MM.1S (cell line): Measurements from ENCODE around the gene FOXB1.

ENCODE experiments used
- DNase-seq: peaks from one replicate; pipeline ENCODE4 v3.0.0-alpha.2; 2015
- H2AFZ ChIP-seq: fragments of 300-600 bp; sonication (generic); 2 replicates; pipeline ENCODE4 v1.6.0; 2016; ENCODE audit warnings: antibody characterized with exemption, low read length
- H3F3A ChIP-seq: fragments of 300-600 bp; sonication (generic); 2 replicates; pipeline ENCODE4 v1.6.1; 2016; ENCODE audit warnings: mild to moderate bottlenecking, antibody characterized with exemption, low read length, moderate library complexity, mixed read lengths; ENCODE audit not compliant: insufficient read depth
- H3K27ac ChIP-seq: fragments of 300-600 bp; sonication (generic); 2 replicates; pipeline ENCODE4 v1.5.1; 2016; ENCODE audit warnings: mild to moderate bottlenecking, low read length
- H3K27me3 ChIP-seq: fragments of 300-600 bp; sonication (generic); replicated peaks from 2 replicates; pipeline ENCODE4 v1.6.0; 2016; ENCODE audit warnings: low read length; ENCODE audit not compliant: insufficient read depth
- H3K36me3 ChIP-seq: fragments of 300-600 bp; sonication (generic); replicated peaks from 2 replicates; pipeline ENCODE4 v1.6.1; 2016; ENCODE audit warnings: mild to moderate bottlenecking, low read length, mixed read lengths; ENCODE audit not compliant: insufficient read depth
- H3K4me1 ChIP-seq: fragments of 300-600 bp; sonication (generic); 2 replicates; pipeline ENCODE4 v1.6.1; 2016; ENCODE audit warnings: low read length, mixed read lengths
- H3K4me2 ChIP-seq: fragments of 300-600 bp; sonication (generic); 2 replicates; pipeline ENCODE4 v1.6.0; 2016; ENCODE audit warnings: low read depth, low read length
- H3K4me3 ChIP-seq: fragments of 300-600 bp; sonication (generic); 2 replicates; pipeline ENCODE4 v1.5.1; 2016; ENCODE audit warnings: low read length, mixed read lengths
- H3K79me2 ChIP-seq: fragments of 300-600 bp; sonication (generic); 2 replicates; pipeline ENCODE4 v1.6.1; 2016; ENCODE audit warnings: mixed run types, low read length, mixed read lengths
- H3K9ac ChIP-seq: fragments of 300-600 bp; sonication (generic); 2 replicates; pipeline ENCODE4 v1.6.1; 2016; ENCODE audit warnings: low read length, mixed read lengths
- H3K9me2 ChIP-seq: fragments of 300-600 bp; sonication (generic); replicated peaks from 2 replicates; pipeline ENCODE4 v1.6.1; 2016; ENCODE audit warnings: mild to moderate bottlenecking, low read length, mixed read lengths; ENCODE audit not compliant: insufficient read depth
- H3K9me3 ChIP-seq: fragments of 300-600 bp; sonication (generic); replicated peaks from 2 replicates; pipeline ENCODE4 v1.6.1; 2016; ENCODE audit warnings: mild to moderate bottlenecking, low read length, mixed read lengths; ENCODE audit not compliant: insufficient read depth
- H4K20me1 ChIP-seq: fragments of 300-600 bp; sonication (generic); 2 replicates; pipeline ENCODE4 v1.6.1; 2016; ENCODE audit warnings: mild to moderate bottlenecking, low read length, moderate library complexity, mixed read lengths; ENCODE audit not compliant: insufficient read depth
- CTCF ChIP-seq: fragments of 300-600 bp; sonication (generic); IDR thresholded peaks from 2 replicates; pipeline ENCODE4 v1.5.1; 2016; ENCODE audit warnings: antibody characterized with exemption, low read length, mixed read lengths
- EZH2 ChIP-seq: fragments of 300-600 bp; sonication (generic); optimal IDR thresholded peaks from 2 replicates; pipeline ENCODE3; 2017; ENCODE audit warnings: low read depth, mild to moderate bottlenecking, antibody characterized with exemption, low read length, mixed read lengths
- EZH2phosphoT487 ChIP-seq: fragments of 300-600 bp; sonication (generic); IDR thresholded peaks from 2 replicates; pipeline ENCODE4 v1.6.1; 2018; ENCODE audit warnings: antibody characterized with exemption, low read length

FOXB1 gene

GRCh38 chr15:59998305-59998949 is 5.7 kb upstream of the FOXB1 start:
- H3K36me3 ChIP-seq, result no peaks in the 10 kb centered on the region

GRCh38 chr15:59998950-59999611 is 5.0 kb upstream of the FOXB1 start:
- Histone ChIP-seq H3K4me3 (no peak overlapping the region), H3K27me3 (no peaks in the 10 kb centered on the region)

More at GRCh38 chr15:59998305-59998949, 5.7 kb upstream of the FOXB1 start:
- H3K9me3 ChIP-seq, result no peaks in the 10 kb centered on the region
- 0 out of 2 replicates have a peak overlapping the region, but pooled peaks have one; percentile 5 for H2AFZ ChIP-seq
- no peak for TF ChIP-seq EZH2phosphoT487
- TF ChIP-seq EZH2, result no peak
- no peak for TF ChIP-seq CTCF
- no peak overlapping the region for H3K4me3 ChIP-seq
- no peaks in the 10 kb centered on the region for H4K20me1 ChIP-seq
- H3K4me2 ChIP-seq, result peak overlapping the region; percentile 91; the same call in 1 of the 2 replicates
- H3K27me3 ChIP-seq, result no peaks in the 10 kb centered on the region
- no peaks in the 10 kb centered on the region for H3K9me2 ChIP-seq
- H3K79me2 ChIP-seq, result no peaks in the 10 kb centered on the region
- H3K4me1 ChIP-seq, result peaks cover 20% of the 10 kb centered on the region
- no peak overlapping the region for H3K27ac ChIP-seq
- no peak for DNase-seq
- H3K9ac ChIP-seq, result no peak overlapping the region
- H3F3A ChIP-seq, result peaks cover 13% of the 10 kb centered on the region

GRCh38 chr15:59999612-60000112 is 4.4 kb upstream of the FOXB1 start:
- Histone ChIP-seq H3K9me3 (no peaks in the 10 kb centered on the region), H3K4me2 (no peak overlapping the region), H3K36me3 (no peaks in the 10 kb centered on the region), H2AFZ (no peak overlapping the region), H3K27ac (no peak overlapping the region), H3K4me3 (no peak overlapping the region), H3K79me2 (no peaks in the 10 kb centered on the region), H3K4me1 (peaks cover 20% of the 10 kb centered on the region), H3F3A (peaks cover 13% of the 10 kb centered on the region), H3K9ac (no peak overlapping the region), H3K9me2 (no peaks in the 10 kb centered on the region), H4K20me1 (no peaks in the 10 kb centered on the region), H3K27me3 (no peaks in the 10 kb centered on the region)
- DNase-seq, result no peak
- TF ChIP-seq EZH2 (no peak), CTCF (no peak), EZH2phosphoT487 (no peak)

More at GRCh38 chr15:59998950-59999611, 5.0 kb upstream of the FOXB1 start:
- Histone ChIP-seq H3K4me1 (peaks cover 20% of the 10 kb centered on the region), H3K36me3 (no peaks in the 10 kb centered on the region), H3K9me3 (no peaks in the 10 kb centered on the region), H3K9me2 (no peaks in the 10 kb centered on the region), H2AFZ (peak overlapping the region; percentile 5; the same call in 1 of the 2 replicates), H3K4me2 (peak overlapping the region; percentile 91; the same call in 1 of the 2 replicates), H3K9ac (no peak overlapping the region), H3K27ac (no peak overlapping the region), H3F3A (peaks cover 13% of the 10 kb centered on the region), H3K79me2 (no peaks in the 10 kb centered on the region), H4K20me1 (no peaks in the 10 kb centered on the region)
- TF ChIP-seq CTCF (no peak), EZH2phosphoT487 (no peak), EZH2 (no peak)
- DNase-seq, result peak; percentile 16
